NB4 (cell line): Measurements from ENCODE around the gene SSUH2.

Source experiments
- DNase-seq: peaks from one replicate; pipeline ENCODE4 v3.0.0; 2010; ENCODE audit warnings: low read depth
- H3K4me3 ChIP-seq: one replicate; pipeline ENCODE4 v1.5.1; 2011; ENCODE audit warnings: mild to moderate bottlenecking, low read depth, low read length, moderate library complexity
- MYC ChIP-seq: IDR thresholded peaks from 2 replicates; pipeline ENCODE4 v1.6.1; 2011; ENCODE audit warnings: low read depth, low read length
- POLR2A ChIP-seq: IDR thresholded peaks from 2 replicates; pipeline ENCODE4 v1.6.1; 2011; ENCODE audit warnings: mild to moderate bottlenecking; ENCODE audit not compliant: insufficient read length; ENCODE audit errors: extremely low read depth
- TF ChIP-seq, protein P1 (sequence below): IDR thresholded peaks from 2 replicates; pipeline ENCODE4 v1.6.1; 2011; ENCODE audit warnings: low read depth, low read length
- TF ChIP-seq, protein P2 (sequence below): IDR thresholded peaks from one replicate; pipeline ENCODE4 v1.5.1; 2012; ENCODE audit warnings: low read depth, low read length

SSUH2 gene

DNA sequence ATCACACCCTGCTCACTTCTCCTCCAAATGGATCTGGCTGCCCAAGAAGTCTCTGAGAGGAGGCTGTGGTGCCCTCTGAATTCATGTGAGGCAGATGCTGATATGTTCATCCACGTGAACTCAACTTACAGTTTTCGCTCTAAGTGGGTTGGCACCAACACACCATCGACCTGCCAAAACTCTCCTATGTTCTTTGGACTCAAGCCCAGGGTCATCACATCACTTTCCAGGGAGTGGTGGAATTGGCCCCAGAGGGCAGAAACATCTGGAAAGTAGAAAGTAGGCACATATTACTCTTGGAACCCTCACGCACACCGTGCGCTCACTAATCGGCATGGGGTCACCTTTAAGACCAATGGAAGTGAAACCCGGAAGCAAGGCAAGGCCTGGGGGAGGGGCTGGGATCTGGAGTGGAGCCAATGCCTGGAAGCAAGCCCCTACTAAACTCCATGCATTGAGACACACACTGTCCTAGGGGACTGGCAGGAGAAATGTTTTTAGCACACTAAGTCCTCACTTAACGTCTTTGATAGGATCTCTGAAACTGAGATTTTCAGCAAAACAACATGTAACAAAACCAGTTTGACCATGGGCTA, 41.4 kb downstream of the SSUH2 start:
- TF ChIP-seq MYC (no peak), POLR2A (no peak)
- TF ChIP-seq, protein P1, sequence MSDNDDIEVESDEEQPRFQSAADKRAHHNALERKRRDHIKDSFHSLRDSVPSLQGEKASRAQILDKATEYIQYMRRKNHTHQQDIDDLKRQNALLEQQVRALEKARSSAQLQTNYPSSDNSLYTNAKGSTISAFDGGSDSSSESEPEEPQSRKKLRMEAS = no peak
- TF ChIP-seq, protein P2, sequence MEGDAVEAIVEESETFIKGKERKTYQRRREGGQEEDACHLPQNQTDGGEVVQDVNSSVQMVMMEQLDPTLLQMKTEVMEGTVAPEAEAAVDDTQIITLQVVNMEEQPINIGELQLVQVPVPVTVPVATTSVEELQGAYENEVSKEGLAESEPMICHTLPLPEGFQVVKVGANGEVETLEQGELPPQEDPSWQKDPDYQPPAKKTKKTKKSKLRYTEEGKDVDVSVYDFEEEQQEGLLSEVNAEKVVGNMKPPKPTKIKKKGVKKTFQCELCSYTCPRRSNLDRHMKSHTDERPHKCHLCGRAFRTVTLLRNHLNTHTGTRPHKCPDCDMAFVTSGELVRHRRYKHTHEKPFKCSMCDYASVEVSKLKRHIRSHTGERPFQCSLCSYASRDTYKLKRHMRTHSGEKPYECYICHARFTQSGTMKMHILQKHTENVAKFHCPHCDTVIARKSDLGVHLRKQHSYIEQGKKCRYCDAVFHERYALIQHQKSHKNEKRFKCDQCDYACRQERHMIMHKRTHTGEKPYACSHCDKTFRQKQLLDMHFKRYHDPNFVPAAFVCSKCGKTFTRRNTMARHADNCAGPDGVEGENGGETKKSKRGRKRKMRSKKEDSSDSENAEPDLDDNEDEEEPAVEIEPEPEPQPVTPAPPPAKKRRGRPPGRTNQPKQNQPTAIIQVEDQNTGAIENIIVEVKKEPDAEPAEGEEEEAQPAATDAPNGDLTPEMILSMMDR = no peak
- no peak overlapping the region for H3K4me3 ChIP-seq
- no peak for DNase-seq

DNA sequence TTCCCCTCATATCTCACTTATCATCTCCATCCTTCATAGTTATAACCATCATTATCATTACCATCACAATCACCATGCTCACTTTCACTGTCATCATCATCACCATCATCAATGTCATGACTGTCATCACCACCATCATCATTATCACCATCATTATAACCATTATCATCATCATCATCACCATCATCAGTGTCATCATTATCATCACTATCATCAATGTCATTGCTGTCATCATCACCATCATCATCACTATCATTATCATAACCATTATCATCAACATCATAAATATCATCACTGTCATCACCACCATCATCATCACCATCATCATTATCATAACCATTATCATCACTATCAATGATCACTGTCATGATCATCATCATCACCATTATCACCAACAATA, 44.1 kb downstream of the SSUH2 start:
- no peak for DNase-seq
- H3K4me3 ChIP-seq = no peak overlapping the region
- TF ChIP-seq, protein P1 = no peak
- no peak for TF ChIP-seq MYC
- TF ChIP-seq, protein P2 = no peak
- no peak for TF ChIP-seq POLR2A

DNA sequence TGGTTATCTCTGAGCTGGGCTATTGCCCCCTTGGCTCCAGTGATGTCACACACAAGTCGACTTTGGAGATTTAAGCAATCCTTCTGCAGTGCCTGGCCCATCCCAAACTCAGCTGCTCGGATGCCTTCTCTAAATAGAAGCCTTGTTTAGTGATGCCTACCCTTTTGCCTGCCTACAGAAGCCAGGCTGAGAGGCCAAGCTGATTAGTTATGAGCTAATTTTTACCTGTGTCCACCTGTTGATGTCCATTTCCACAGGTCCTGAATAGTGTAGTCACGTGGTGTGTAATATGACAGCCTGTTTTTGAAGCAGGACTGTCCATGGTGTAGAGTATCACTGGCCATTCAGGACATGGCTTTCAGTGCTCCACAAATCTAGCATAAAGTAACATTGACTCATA, 45.5 kb downstream of the SSUH2 start:
- H3K4me3 ChIP-seq = no peak overlapping the region
- no peak for DNase-seq
- TF ChIP-seq, protein P2 = no peak
- no peak for TF ChIP-seq POLR2A
- TF ChIP-seq MYC = no peak
- TF ChIP-seq, protein P1 = no peak

DNA sequence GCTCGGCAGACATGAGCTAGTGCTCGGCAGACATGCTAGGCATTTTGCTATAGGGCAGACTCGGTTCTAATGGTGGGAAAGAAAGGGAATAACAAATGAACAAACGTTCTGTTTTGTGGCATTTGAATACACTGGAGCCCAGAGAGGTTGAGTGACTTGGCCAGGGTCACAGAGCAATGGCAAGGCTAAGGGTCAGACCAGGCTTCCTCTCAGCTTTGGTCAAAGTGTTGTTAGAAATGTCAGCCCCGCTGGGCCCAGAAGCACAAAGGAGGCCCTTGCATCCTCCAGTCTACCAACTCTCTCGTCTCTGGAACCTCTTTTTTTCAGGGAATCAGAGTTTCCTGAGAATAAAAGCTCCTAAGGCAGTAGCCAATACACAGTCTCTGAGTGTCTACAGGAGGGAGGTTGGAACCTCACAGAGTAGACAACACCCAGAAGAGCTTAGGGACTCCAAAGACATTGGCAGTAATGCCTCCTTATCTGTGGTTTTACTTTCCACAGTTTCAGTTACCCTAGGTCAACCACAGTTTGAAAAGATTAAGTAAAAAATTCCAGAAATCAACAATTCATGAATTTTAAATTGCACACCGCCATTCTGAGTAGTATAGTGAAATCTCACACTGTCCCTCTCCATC, 47.3 kb downstream of the SSUH2 start:
- DNase-seq = no peak
- H3K4me3 ChIP-seq = no peak overlapping the region
- no peak for TF ChIP-seq POLR2A
- TF ChIP-seq MYC = no peak
- TF ChIP-seq, protein P2 = no peak
- TF ChIP-seq, protein P1 = no peak

DNA sequence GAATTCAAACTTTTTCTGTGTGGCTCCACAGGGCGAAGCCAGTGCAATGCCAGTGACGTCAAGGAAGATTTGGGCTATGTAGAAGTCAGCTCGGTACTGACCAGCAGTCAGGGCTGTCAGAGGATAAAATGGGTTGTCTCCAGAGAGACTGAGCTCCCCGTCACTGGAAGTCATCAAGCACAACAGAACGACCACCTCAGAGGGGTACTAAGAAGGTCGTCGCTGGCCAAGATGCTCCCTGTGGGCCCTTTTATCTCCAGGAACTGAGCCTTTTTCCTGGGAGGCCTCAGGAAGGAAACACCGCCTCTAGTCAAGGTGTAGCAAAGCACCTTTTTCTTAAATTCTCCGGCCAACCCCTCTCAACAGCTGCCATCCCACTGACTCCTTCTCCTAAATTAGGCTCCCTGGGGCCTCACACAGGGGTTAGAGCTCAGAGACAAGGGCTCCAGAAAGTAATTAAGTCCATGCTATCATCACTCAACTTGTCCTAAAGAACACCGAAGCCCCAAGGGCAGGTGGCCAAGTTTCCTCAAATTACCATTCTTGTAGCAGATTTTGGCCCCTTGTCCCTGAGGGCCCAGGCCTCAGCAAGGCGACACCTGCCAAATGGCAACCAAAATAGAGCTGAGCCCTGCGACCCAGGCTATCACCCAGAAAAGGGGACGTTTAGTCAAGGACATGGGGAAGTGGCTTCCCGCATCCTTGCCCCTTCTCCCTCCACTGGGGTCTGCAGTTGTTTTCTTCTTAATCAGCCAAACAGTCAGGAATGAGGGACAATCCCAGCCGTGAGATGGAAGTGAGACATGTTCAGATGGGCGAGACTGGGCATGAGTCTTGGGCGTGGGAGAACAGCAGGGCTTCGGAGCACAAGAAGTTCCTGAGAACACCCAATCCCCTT, 48.0 kb downstream of the SSUH2 start:
- H3K4me3 ChIP-seq = no peak overlapping the region
- TF ChIP-seq, protein P1 = no peak
- TF ChIP-seq, protein P2 = no peak
- TF ChIP-seq MYC (no peak), POLR2A (no peak)
- no peak for DNase-seq
